OCI-LY1 (cell line): ENCODE data around the gene TMCC1.

Experiments used
- H2AFZ ChIP-seq: fragments of 200-600 bp; sonication (generic), shearing (Covaris generic); 2 replicates; pipeline ENCODE4 v1.6.0; 2014; ENCODE audit warnings: antibody characterized with exemption, mild to moderate bottlenecking, low read length
- H3F3A ChIP-seq: fragments of 200-600 bp; sonication (generic), shearing (Covaris generic); 2 replicates; pipeline ENCODE4 v1.6.0; 2014; ENCODE audit warnings: mild to moderate bottlenecking, antibody characterized with exemption, low read length, moderate library complexity; ENCODE audit not compliant: insufficient read depth
- H3K27ac ChIP-seq: fragments of 200-600 bp; sonication (generic); 2 replicates; pipeline ENCODE4 v1.5.1; 2014; ENCODE audit warnings: low read length, mixed run types, mild to moderate bottlenecking, low read depth; ENCODE audit not compliant: poor library complexity, severe bottlenecking
- H3K27me3 ChIP-seq: fragments of 200-600 bp; sonication (generic); 2 replicates; pipeline ENCODE4 v1.6.0; 2014; ENCODE audit warnings: antibody characterized with exemption, mild to moderate bottlenecking, low read length, moderate library complexity; ENCODE audit not compliant: insufficient read depth
- H3K36me3 ChIP-seq: fragments of 200-600 bp; sonication (generic); 2 replicates; pipeline ENCODE4 v1.6.1; 2014; ENCODE audit warnings: mild to moderate bottlenecking, antibody characterized with exemption, low read length, moderate library complexity, mixed read lengths; ENCODE audit not compliant: insufficient read depth
- H3K4me1 ChIP-seq: fragments of 200-600 bp; sonication (generic); 2 replicates; pipeline ENCODE4 v1.5.1; 2014; ENCODE audit warnings: mild to moderate bottlenecking, low read length, moderate library complexity; ENCODE audit not compliant: insufficient read depth, severe bottlenecking
- H3K4me2 ChIP-seq: fragments of 200-600 bp; sonication (generic), shearing (Covaris generic); 2 replicates; pipeline ENCODE4 v1.6.1; 2014; ENCODE audit warnings: low read length
- H3K4me3 ChIP-seq: fragments of 200-600 bp; sonication (generic); 2 replicates; pipeline ENCODE4 v1.5.1; 2014; ENCODE audit warnings: low read length, low read depth, mild to moderate bottlenecking, mixed read lengths; ENCODE audit not compliant: poor library complexity, severe bottlenecking
- H3K79me2 ChIP-seq: fragments of 200-600 bp; shearing (Covaris generic); 2 replicates; pipeline ENCODE4 v1.6.1; 2016; ENCODE audit warnings: mixed run types, low read length, mixed read lengths; ENCODE audit not compliant: insufficient read depth
- H3K9ac ChIP-seq: fragments of 200-600 bp; sonication (generic), shearing (Covaris generic); 2 replicates; pipeline ENCODE4 v1.6.1; 2014; ENCODE audit warnings: mild to moderate bottlenecking, low read length, mixed read lengths
- H3K9me2 ChIP-seq: fragments of 200-600 bp; sonication (generic), shearing (Covaris generic); 2 replicates; pipeline ENCODE4 v1.6.1; 2014; ENCODE audit warnings: low read depth, mild to moderate bottlenecking, low read length, mixed read lengths
- H3K9me3 ChIP-seq: fragments of 200-600 bp; shearing (Covaris generic); 2 replicates; pipeline ENCODE4 v1.6.1; 2014; ENCODE audit warnings: low read length, mixed read lengths
- H4K20me1 ChIP-seq: fragments of 200-600 bp; sonication (generic), shearing (Covaris generic); 2 replicates; pipeline ENCODE4 v1.6.0; 2016; ENCODE audit warnings: mild to moderate bottlenecking, low read length; ENCODE audit not compliant: insufficient read depth
- EZH2 ChIP-seq: fragments of 200-600 bp; sonication (generic), shearing (Covaris generic); IDR thresholded peaks from 2 replicates; pipeline ENCODE4 v1.8.0; 2017; ENCODE audit warnings: borderline replicate concordance, mixed run types, mild to moderate bottlenecking, antibody characterized with exemption, low read length, moderate library complexity, mixed read lengths
- TF ChIP-seq, protein P1 (sequence below): fragments of 200-600 bp; sonication (generic), shearing (Covaris generic); IDR thresholded peaks from 2 replicates; pipeline ENCODE4 v1.5.1; 2017; ENCODE audit warnings: mild to moderate bottlenecking, antibody characterized with exemption, low read length, moderate library complexity, mixed read lengths

Gene TMCC1

DNA sequence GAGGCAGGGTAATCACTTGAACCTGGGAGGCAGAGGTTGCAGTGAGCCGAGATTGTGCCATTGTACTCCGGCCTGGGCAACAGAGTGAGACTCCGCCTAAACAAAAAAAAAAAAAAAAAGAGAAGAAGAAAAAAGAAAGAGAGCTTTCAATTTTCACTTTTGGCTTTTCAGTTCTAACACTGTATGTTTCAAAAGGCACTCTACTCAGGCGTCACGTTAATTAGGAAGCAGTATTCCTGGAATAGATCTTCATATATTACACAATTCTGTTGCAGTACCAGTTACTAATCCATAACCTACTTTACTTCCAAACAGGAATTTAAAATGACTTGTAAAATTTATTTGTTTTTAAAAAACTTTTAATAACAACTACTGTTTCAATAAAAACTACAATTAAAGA lies 155.3 kb downstream of the TMCC1 start:
- H3K4me2 ChIP-seq: no peak overlapping the region
- no peaks in the 10 kb centered on the region for H3K9me2 ChIP-seq
- no peak overlapping the region for H3K4me3 ChIP-seq
- H3K9ac ChIP-seq: no peak overlapping the region
- no peaks in the 10 kb centered on the region for H3K27me3 ChIP-seq
- H4K20me1 ChIP-seq: no peaks in the 10 kb centered on the region
- H3K9me3 ChIP-seq: no peaks in the 10 kb centered on the region
- H3K4me1 ChIP-seq: peaks cover 22% of the 10 kb centered on the region
- no peaks in the 10 kb centered on the region for H3F3A ChIP-seq
- H3K27ac ChIP-seq: no peak overlapping the region
- H3K36me3 ChIP-seq: no peaks in the 10 kb centered on the region
- H2AFZ ChIP-seq: no peak overlapping the region
- TF ChIP-seq EZH2: no peak
- TF ChIP-seq, protein P1, sequence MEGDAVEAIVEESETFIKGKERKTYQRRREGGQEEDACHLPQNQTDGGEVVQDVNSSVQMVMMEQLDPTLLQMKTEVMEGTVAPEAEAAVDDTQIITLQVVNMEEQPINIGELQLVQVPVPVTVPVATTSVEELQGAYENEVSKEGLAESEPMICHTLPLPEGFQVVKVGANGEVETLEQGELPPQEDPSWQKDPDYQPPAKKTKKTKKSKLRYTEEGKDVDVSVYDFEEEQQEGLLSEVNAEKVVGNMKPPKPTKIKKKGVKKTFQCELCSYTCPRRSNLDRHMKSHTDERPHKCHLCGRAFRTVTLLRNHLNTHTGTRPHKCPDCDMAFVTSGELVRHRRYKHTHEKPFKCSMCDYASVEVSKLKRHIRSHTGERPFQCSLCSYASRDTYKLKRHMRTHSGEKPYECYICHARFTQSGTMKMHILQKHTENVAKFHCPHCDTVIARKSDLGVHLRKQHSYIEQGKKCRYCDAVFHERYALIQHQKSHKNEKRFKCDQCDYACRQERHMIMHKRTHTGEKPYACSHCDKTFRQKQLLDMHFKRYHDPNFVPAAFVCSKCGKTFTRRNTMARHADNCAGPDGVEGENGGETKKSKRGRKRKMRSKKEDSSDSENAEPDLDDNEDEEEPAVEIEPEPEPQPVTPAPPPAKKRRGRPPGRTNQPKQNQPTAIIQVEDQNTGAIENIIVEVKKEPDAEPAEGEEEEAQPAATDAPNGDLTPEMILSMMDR: no peak
- no peaks in the 10 kb centered on the region for H3K79me2 ChIP-seq

- Histone ChIP-seq H3K79me2 (no peaks in the 10 kb centered on the region), H3K27me3 (no peaks in the 10 kb centered on the region), H3K9me2 (no peaks in the 10 kb centered on the region), H3K9ac (no peak overlapping the region), H3K4me2 (no peak overlapping the region), H3K36me3 (no peaks in the 10 kb centered on the region), H4K20me1 (no peaks in the 10 kb centered on the region), H3F3A (0 out of 2 replicates have a peak, but pooled peaks cover 4% of the 10 kb centered on the region), H2AFZ (no peak overlapping the region), H3K9me3 (no peaks in the 10 kb centered on the region), H3K4me3 (no peak overlapping the region), H3K27ac (no peak overlapping the region), H3K4me1 (peaks cover 11% of the 10 kb centered on the region)
- TF ChIP-seq EZH2: no peak
- TF ChIP-seq, protein P1: no peak
Measured at GRCh38 chr3:129736070-129736469, 157.4 kb downstream of the TMCC1 start.

- no peak overlapping the region for H3K9ac ChIP-seq
- no peak overlapping the region for H3K4me2 ChIP-seq
- H3K27ac ChIP-seq: no peak overlapping the region
- no peaks in the 10 kb centered on the region for H3K9me3 ChIP-seq
- H3K79me2 ChIP-seq: no peaks in the 10 kb centered on the region
- no peak for TF ChIP-seq EZH2
- TF ChIP-seq, protein P1: no peak
- H4K20me1 ChIP-seq: no peaks in the 10 kb centered on the region
- no peaks in the 10 kb centered on the region for H3K9me2 ChIP-seq
- 0 out of 2 replicates have a peak, but pooled peaks cover 4% of the 10 kb centered on the region for H3F3A ChIP-seq
- no peaks in the 10 kb centered on the region for H3K27me3 ChIP-seq
- H3K36me3 ChIP-seq: no peaks in the 10 kb centered on the region
- peaks cover 11% of the 10 kb centered on the region for H3K4me1 ChIP-seq
- no peak overlapping the region for H3K4me3 ChIP-seq
- H2AFZ ChIP-seq: no peak overlapping the region
Measured at GRCh38 chr3:129735638-129736037, 157.9 kb downstream of the TMCC1 start.
